GM12878 (cell line): ENCODE data around the gene MED4. TPM values are rescaled to one million over a fixed set of nuclear protein-coding genes. Genes with fewer than 3 reads are reported as not detected.

ENCODE experiments used
- ATAC-seq: fragments of 200-7000 bp; cut with Tn5 transposase; 3 replicates; pipeline ENCODE4 v1.9.1; 2020; ENCODE audit warnings: mild to moderate bottlenecking, moderate library complexity
- BruUV-seq: library from RNA; stranded (reverse); fragments of 400-500 nt; replicated peaks from 2 replicates; lab custom pipeline; 2021; lab: Mats Ljungman, UMichigan
- CTCF ChIA-PET: fragments of 300-600 bp; sonication (Branson Sonifier 250); formaldehyde crosslinking; extraction: SDS; loops from one replicate; lab custom pipeline; 2021; ENCODE audit warnings: inconsistent platforms; lab: Yijun Ruan, JAX
- POLR2A ChIA-PET: fragments of 350-600 bp; formaldehyde crosslinking; extraction: SDS; loops from one replicate; lab custom pipeline; 2021; ENCODE audit warnings: inconsistent platforms; lab: Charles Lee
- RAD21 ChIA-PET: fragments of 300-600 bp; sonication (Branson Sonifier 250); formaldehyde crosslinking; loops from one replicate; lab custom pipeline; 2023; ENCODE audit warnings: antibody characterized with exemption; ENCODE audit not compliant: unreplicated experiment; lab: Charles Lee
- SMC1A ChIA-PET: fragments of 300-600 bp; sonication (Branson Sonifier 250); formaldehyde crosslinking; loops from one replicate; lab custom pipeline; 2023; ENCODE audit not compliant: unreplicated experiment, uncharacterized antibody; lab: Charles Lee
- DNase-seq: peaks from one replicate; pipeline ENCODE4 v3.0.0-alpha.2; 2011; ENCODE audit warnings: low read depth, low spot score
- FAIRE-seq: peaks from 3 replicates; lab custom pipeline; 2011; peaks lifted over from hg19 to GRCh38; lab: Jason Lieb, UNC
- H2AFZ ChIP-seq: 2 replicates; pipeline ENCODE4 v1.6.0; 2011; ENCODE audit warnings: low read depth, low read length, control low read depth; ENCODE audit not compliant: control insufficient read depth
- H3K27ac ChIP-seq: 2 replicates; pipeline ENCODE4 v1.5.1; 2011; ENCODE audit warnings: control low read depth; ENCODE audit not compliant: control insufficient read depth, insufficient read depth
- H3K27me3 ChIP-seq, 2 experiments: replicated peaks in 1 of 2; 2 replicates each; pipeline versions ENCODE4 v1.6.0 to v1.6.1; 2011; ENCODE audit warnings: low read length in 1 of 2; ENCODE audit not compliant: control insufficient read depth in 2 of 2, insufficient read depth in 2 of 2
- H3K36me3 ChIP-seq, 2 experiments: 2 replicates each; pipeline ENCODE4 v1.5.1; 2011; ENCODE audit warnings: low read length in 1 of 2; ENCODE audit not compliant: control insufficient read depth in 2 of 2, insufficient read depth in 2 of 2
- H3K4me1 ChIP-seq: 2 replicates; pipeline ENCODE4 v1.6.1; 2011; ENCODE audit warnings: mild to moderate bottlenecking, low read length, moderate library complexity, mixed read lengths; ENCODE audit not compliant: control insufficient read depth, insufficient read depth
- H3K4me2 ChIP-seq: 2 replicates; pipeline ENCODE4 v1.6.0; 2011; ENCODE audit warnings: control low read depth; ENCODE audit not compliant: control insufficient read depth, insufficient read depth
- H3K4me3 ChIP-seq: fragments of 200-600 bp; sonication (generic); 2 replicates; pipeline ENCODE4 v1.5.1; 2016
- H3K79me2 ChIP-seq: 2 replicates; pipeline ENCODE4 v1.6.0; 2011; ENCODE audit warnings: low read length; ENCODE audit not compliant: control insufficient read depth, insufficient read depth
- H3K9ac ChIP-seq: 2 replicates; pipeline ENCODE4 v1.8.0; 2011; ENCODE audit warnings: low read length, control low read depth, mixed read lengths; ENCODE audit not compliant: control insufficient read depth, insufficient read depth
- H3K9me3 ChIP-seq: replicated peaks from 3 replicates; pipeline ENCODE4 v1.5.1; 2011; ENCODE audit warnings: mild to moderate bottlenecking, low read length; ENCODE audit not compliant: control insufficient read depth, insufficient read depth
- H4K20me1 ChIP-seq: 2 replicates; pipeline ENCODE4 v1.6.0; 2011; ENCODE audit not compliant: control insufficient read depth, insufficient read depth
- ATF7 ChIP-seq: fragments of 450-650 bp; IDR thresholded peaks from 2 replicates; pipeline ENCODE4 v1.6.1; 2016; ENCODE audit warnings: low read depth, mild to moderate bottlenecking
- BMI1 ChIP-seq: fragments of 450-650 bp; IDR thresholded peaks from 2 replicates; pipeline ENCODE4 v1.6.1; 2016; ENCODE audit warnings: mild to moderate bottlenecking, moderate library complexity, borderline replicate concordance
- FOS ChIP-seq: IDR thresholded peaks from 3 replicates; pipeline ENCODE4 v1.6.1; 2011; ENCODE audit warnings: borderline replicate concordance; ENCODE audit not compliant: insufficient read length; ENCODE audit errors: extremely low read depth
- FOXM1 ChIP-seq: IDR thresholded peaks from 2 replicates; pipeline ENCODE4 v1.6.1; 2012; ENCODE audit warnings: low read depth, mild to moderate bottlenecking, inconsistent platforms, low read length, moderate library complexity
- HDGF ChIP-seq: fragments of 450-650 bp; IDR thresholded peaks from 2 replicates; pipeline ENCODE4 v1.6.1; 2016; ENCODE audit warnings: antibody characterized with exemption
- IRF4 ChIP-seq: IDR thresholded peaks from 2 replicates; pipeline ENCODE4 v1.6.1; 2011; ENCODE audit warnings: low read depth, low read length
- MYB ChIP-seq: fragments of 150-350 bp; IDR thresholded peaks from 2 replicates; pipeline ENCODE4 v1.6.1; 2014; ENCODE audit warnings: mild to moderate bottlenecking, low read depth, low read length, borderline replicate concordance
- RCOR1 ChIP-seq: conservative IDR thresholded peaks from 2 replicates; pipeline ENCODE4 v1.6.1; 2012; ENCODE audit warnings: low read depth, low read length, improper control_type of control experiment
- SMAD1 ChIP-seq: fragments of 450-650 bp; IDR thresholded peaks from 2 replicates; pipeline ENCODE4 v1.6.1; 2018; ENCODE audit warnings: mild to moderate bottlenecking, low read depth; ENCODE audit not compliant: partially characterized antibody
- SMARCA5 ChIP-seq: fragments of 450-650 bp; IDR thresholded peaks from 2 replicates; pipeline ENCODE4 v1.6.1; 2017; ENCODE audit warnings: mild to moderate bottlenecking
- SPI1 ChIP-seq: IDR thresholded peaks from 2 replicates; pipeline ENCODE4 v1.6.1; 2011; ENCODE audit warnings: low read depth, mild to moderate bottlenecking, low read length, moderate library complexity, borderline replicate concordance; ENCODE audit not compliant: insufficient read depth
- SUPT20H ChIP-seq: IDR thresholded peaks from 2 replicates; pipeline ENCODE4 v1.6.1; 2011; ENCODE audit warnings: low read depth, mild to moderate bottlenecking, low read length, moderate library complexity, borderline replicate concordance; ENCODE audit not compliant: control insufficient read depth
- TBL1XR1 ChIP-seq: IDR thresholded peaks from 2 replicates; pipeline ENCODE4 v1.6.1; 2012; ENCODE audit warnings: low read depth, low read length, improper control_type of control experiment
- ZNF24 ChIP-seq: fragments of 450-650 bp; IDR thresholded peaks from 2 replicates; pipeline ENCODE4 v1.6.1; 2017; ENCODE audit warnings: antibody characterized with exemption, mild to moderate bottlenecking
- WGBS: methylation state at CpG from one replicate; pipeline ENCODE4 v1.1.6; 2016; ENCODE audit warnings: low lambda C conversion rate; ENCODE audit not compliant: insufficient replicate concordance, insufficient coverage; ENCODE audit errors: missing lambda C conversion rate; 5-methylcytosine and 5-hydroxymethylcytosine counted together
- in situ Hi-C: fragments of 300-500 bp; cut with MboI; formaldehyde crosslinking; loops from 9 replicates; pipeline ENCODE4 v1.14.3; 2018; ENCODE audit warnings: mixed read lengths
- intact Hi-C: fragments of 100-400 bp; cut with micrococcal nuclease; formaldehyde crosslinking; loops from one replicate; pipeline ENCODE4 v1.14.2; 2022; ENCODE audit not compliant: unreplicated experiment
- polyA plus RNA-seq, 11 experiments: library from polyadenylated mRNA; depleted of rRNA in 4 of 11; unstranded in 6 of 11; stranded (reverse) in 5 of 11; fragments of >200 nt; fragmentation: Nextera tagmentation in 4 of 11; fragmentation: Illumina TruSeq in 1 of 11; extraction: Ambion mirVana in 4 of 11; extraction: Trizol in 1 of 11; gene quantifications; 1 replicate in 1 of 11; 2 replicates in 10 of 11; pipeline versions ENCODE4 v1.2.1 to v1.2.3, GENCODE V29; 2011 to 2016; ENCODE audit warnings: inconsistent platforms in 2 of 11, missing spikeins in 2 of 11, low read depth in 1 of 11
- total RNA-seq, 4 experiments: library from RNA; depleted of rRNA in 3 of 4; stranded (reverse); fragments of >200 nt in 3 of 4; fragmentation: Illumina TruSeq in 1 of 4; extraction: Trizol in 1 of 4; gene quantifications; 2 replicates each; pipeline versions ENCODE4 v1.2.1 to v1.2.3, GENCODE V29; 2013 to 2021
- TF ChIP-seq, protein P1 (sequence below): IDR thresholded peaks from 2 replicates; pipeline ENCODE4 v1.6.1; 2011; ENCODE audit warnings: low read depth, low read length, improper control_type of control experiment, borderline replicate concordance
- TF ChIP-seq, protein P2 (sequence below): IDR thresholded peaks from 2 replicates; pipeline ENCODE4 v1.6.1; 2011; ENCODE audit warnings: borderline replicate concordance, low read depth, mild to moderate bottlenecking, moderate library complexity, mixed read lengths, low read length; ENCODE audit not compliant: insufficient read depth; ENCODE audit errors: extremely low read length

Gene MED4
- total and polyA plus RNA-seq, 10 of the 15 experiments (the other 5 are each of a cell fraction or from before 2014, with no cell fraction given) = 31.5 to 117 (median 87.4) TPM

DNA sequence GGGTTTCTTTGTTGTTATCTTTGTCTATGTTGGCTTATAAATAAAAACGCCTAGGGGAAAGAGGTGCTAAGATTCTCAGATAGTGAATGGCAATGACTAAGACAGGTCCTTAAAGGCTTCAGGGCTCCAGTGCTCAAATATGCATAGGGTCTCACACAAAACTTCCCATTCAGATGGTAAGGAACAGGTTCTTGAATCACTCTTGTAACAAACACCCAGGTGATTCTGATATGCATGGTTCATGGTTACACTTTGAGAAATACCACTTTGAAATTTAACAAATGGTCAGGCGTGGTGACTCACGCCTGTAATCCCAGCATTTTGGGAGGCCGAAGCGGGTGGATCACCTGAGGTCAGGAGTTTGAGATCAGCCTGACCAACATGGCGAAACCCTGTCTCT lies 40.3 kb downstream of the MED4 start:
- POLR2A ChIA-PET = no interaction called here
- no peaks in the 10 kb centered on the region for H4K20me1 ChIP-seq
- DNase-seq = no peak
- CTCF ChIA-PET = interaction anchor here (0.9 kb wide), 1 partner anchor 16 kb away, joined by 3 read pairs; no protein-coding TSS in a partner anchor
- WGBS = 85% methylated on average over 6 of the region's 6 CpGs
- intact Hi-C loops = no loop called here
- FAIRE-seq = no peak
- no peak overlapping the region for H3K4me3 ChIP-seq
- H3K27me3 ChIP-seq = no peaks in the 10 kb centered on the region
- H3K36me3 ChIP-seq = peaks cover 0 to 6% of the 10 kb centered on the region in 2 experiments; a peak in 2 of 4 replicates
- TF ChIP-seq BMI1 (no peak), IRF4 (no peak), TBL1XR1 (no peak)
- TF ChIP-seq, all 136 proteins: peak for 0
- in situ Hi-C loops = no loop called here
- no TSS peak for BruUV-seq
- Histone ChIP-seq H2AFZ (no peak overlapping the region), H3K79me2 (no peaks in the 10 kb centered on the region), H3K4me1 (no peaks in the 10 kb centered on the region), H3K4me2 (no peak overlapping the region), H3K27ac (no peak overlapping the region), H3K9me3 (no peaks in the 10 kb centered on the region), H3K9ac (no peak overlapping the region)
- ChIA-PET SMC1A (interaction anchor here (0.8 kb wide), 1 partner anchor 14 kb away, joined by 3 read pairs; no protein-coding TSS in a partner anchor), RAD21 (no interaction called here)
- no peak for ATAC-seq

DNA sequence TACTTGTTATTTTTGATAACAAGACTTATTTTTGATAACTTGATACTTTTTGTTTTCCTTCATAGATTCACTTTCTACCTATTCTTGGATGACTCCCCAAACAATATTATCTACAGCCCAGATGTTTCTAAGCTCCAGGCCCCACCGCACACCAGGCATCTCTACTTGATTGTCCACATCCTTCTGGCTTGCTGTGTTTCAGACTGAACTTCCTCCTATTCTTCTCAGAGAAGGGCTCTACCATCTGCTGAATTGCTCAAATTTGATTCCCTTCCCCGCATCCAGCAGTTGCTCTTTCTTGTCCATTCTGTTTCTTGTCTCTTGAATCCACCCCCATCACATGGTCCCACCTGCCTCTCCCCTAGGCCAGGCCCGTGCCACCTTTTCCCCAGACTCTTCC lies 44.4 kb downstream of the MED4 start:
- no TSS peak for BruUV-seq
- in situ Hi-C loops = no loop called here
- no peaks in the 10 kb centered on the region for H3K79me2 ChIP-seq
- H3K27ac ChIP-seq = no peak overlapping the region
- H3K4me2 ChIP-seq = no peak overlapping the region
- 95% methylated on average over 3 of the region's 3 CpGs for WGBS
- FAIRE-seq (no peak), DNase-seq (no peak), ATAC-seq (no peak)
- CTCF ChIA-PET = interaction anchor here (1.8 kb wide), 1 partner anchor 12 kb away, joined by 6 read pairs; no protein-coding TSS in a partner anchor
- H3K4me3 ChIP-seq = no peak overlapping the region
- POLR2A ChIA-PET = no interaction called here
- no peaks in the 10 kb centered on the region for H3K27me3 ChIP-seq
- SMC1A ChIA-PET = no interaction called here
- H3K9me3 ChIP-seq = no peaks in the 10 kb centered on the region
- intact Hi-C loops = no loop called here
- no peak overlapping the region for H3K9ac ChIP-seq
- no peaks in the 10 kb centered on the region for H3K4me1 ChIP-seq
- peaks cover 0 to 6% of the 10 kb centered on the region in 2 experiments; a peak in 2 of 4 replicates for H3K36me3 ChIP-seq
- RAD21 ChIA-PET = no interaction called here
- no peak overlapping the region for H2AFZ ChIP-seq
- TF ChIP-seq SMARCA5 (no peak), HDGF (no peak), SMAD1 (no peak), MYB (no peak), SPI1 (no peak), FOS (no peak), ZNF24 (no peak), FOXM1 (no peak), RCOR1 (no peak), ATF7 (no peak), SUPT20H (no peak), BMI1 (no peak)
- TF ChIP-seq, protein P1, sequence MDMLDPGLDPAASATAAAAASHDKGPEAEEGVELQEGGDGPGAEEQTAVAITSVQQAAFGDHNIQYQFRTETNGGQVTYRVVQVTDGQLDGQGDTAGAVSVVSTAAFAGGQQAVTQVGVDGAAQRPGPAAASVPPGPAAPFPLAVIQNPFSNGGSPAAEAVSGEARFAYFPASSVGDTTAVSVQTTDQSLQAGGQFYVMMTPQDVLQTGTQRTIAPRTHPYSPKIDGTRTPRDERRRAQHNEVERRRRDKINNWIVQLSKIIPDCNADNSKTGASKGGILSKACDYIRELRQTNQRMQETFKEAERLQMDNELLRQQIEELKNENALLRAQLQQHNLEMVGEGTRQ = no peak
- TF ChIP-seq, protein P2, sequence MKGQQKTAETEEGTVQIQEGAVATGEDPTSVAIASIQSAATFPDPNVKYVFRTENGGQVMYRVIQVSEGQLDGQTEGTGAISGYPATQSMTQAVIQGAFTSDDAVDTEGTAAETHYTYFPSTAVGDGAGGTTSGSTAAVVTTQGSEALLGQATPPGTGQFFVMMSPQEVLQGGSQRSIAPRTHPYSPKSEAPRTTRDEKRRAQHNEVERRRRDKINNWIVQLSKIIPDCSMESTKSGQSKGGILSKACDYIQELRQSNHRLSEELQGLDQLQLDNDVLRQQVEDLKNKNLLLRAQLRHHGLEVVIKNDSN = no peak
- H4K20me1 ChIP-seq = no peaks in the 10 kb centered on the region
